ENCODE measurements around the gene DYNC2H1.
A peak's percentile ranks its signal among the peaks of the same experiment; 100 is the strongest.

Gene DYNC2H1

GRCh38 chr11:103091801-103092524 lies 17.3 kb upstream of the DYNC2H1 start, which contains the start of gene DCUN1D5:
Gene DCUN1D5 (minus strand): TSS chr11:103092160. CDS start chr11:103091872, 288 bp downstream.
- TF ChIP-seq, protein P1, sequence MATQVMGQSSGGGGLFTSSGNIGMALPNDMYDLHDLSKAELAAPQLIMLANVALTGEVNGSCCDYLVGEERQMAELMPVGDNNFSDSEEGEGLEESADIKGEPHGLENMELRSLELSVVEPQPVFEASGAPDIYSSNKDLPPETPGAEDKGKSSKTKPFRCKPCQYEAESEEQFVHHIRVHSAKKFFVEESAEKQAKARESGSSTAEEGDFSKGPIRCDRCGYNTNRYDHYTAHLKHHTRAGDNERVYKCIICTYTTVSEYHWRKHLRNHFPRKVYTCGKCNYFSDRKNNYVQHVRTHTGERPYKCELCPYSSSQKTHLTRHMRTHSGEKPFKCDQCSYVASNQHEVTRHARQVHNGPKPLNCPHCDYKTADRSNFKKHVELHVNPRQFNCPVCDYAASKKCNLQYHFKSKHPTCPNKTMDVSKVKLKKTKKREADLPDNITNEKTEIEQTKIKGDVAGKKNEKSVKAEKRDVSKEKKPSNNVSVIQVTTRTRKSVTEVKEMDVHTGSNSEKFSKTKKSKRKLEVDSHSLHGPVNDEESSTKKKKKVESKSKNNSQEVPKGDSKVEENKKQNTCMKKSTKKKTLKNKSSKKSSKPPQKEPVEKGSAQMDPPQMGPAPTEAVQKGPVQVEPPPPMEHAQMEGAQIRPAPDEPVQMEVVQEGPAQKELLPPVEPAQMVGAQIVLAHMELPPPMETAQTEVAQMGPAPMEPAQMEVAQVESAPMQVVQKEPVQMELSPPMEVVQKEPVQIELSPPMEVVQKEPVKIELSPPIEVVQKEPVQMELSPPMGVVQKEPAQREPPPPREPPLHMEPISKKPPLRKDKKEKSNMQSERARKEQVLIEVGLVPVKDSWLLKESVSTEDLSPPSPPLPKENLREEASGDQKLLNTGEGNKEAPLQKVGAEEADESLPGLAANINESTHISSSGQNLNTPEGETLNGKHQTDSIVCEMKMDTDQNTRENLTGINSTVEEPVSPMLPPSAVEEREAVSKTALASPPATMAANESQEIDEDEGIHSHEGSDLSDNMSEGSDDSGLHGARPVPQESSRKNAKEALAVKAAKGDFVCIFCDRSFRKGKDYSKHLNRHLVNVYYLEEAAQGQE (IDR thresholded peaks at IDR 0.05; ENCODE audit: low read depth), result no peak
- TF ChIP-seq ZBTB7A (IDR thresholded peaks at IDR 0.05; ENCODE audit: low read depth), result no peak
- no peak for TF ChIP-seq TCF12 (IDR thresholded peaks at IDR 0.05; ENCODE audit: low read depth)
- TF ChIP-seq TEAD4 (IDR thresholded peaks at IDR 0.05), result 0 out of 2 replicates have a peak, but pooled peaks have one; percentile 16
- TF ChIP-seq TAF1 (IDR thresholded peaks at IDR 0.05; ENCODE audit: low read depth), result peak; percentile 90
- 0 out of 2 replicates have a peak, but pooled peaks have one; percentile 18 for TF ChIP-seq NFIC (IDR thresholded peaks at IDR 0.05)
- TF ChIP-seq CEBPB (IDR thresholded peaks at IDR 0.05), result peak; percentile 88
- TF ChIP-seq FOXM1 (IDR thresholded peaks at IDR 0.05; ENCODE audit: borderline replicate concordance, low read depth), result no peak
- no peak for TF ChIP-seq RAD21 (IDR thresholded peaks at IDR 0.05; ENCODE audit: low read depth)
- TF ChIP-seq EGR1 (IDR thresholded peaks at IDR 0.05), result no peak
- TF ChIP-seq, protein P2, sequence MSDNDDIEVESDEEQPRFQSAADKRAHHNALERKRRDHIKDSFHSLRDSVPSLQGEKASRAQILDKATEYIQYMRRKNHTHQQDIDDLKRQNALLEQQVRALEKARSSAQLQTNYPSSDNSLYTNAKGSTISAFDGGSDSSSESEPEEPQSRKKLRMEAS (IDR thresholded peaks at IDR 0.05), result peak; percentile 79
- TF ChIP-seq YY1 (IDR thresholded peaks at IDR 0.05; ENCODE audit: low read depth), result no peak
- peak; percentile 72 for TF ChIP-seq CREB1 (IDR thresholded peaks at IDR 0.05; ENCODE audit: low read depth)
- TF ChIP-seq USF1 (IDR thresholded peaks at IDR 0.05), result no peak
- TF ChIP-seq EP300 (IDR thresholded peaks at IDR 0.05; ENCODE audit: borderline replicate concordance), result no peak

DNA sequence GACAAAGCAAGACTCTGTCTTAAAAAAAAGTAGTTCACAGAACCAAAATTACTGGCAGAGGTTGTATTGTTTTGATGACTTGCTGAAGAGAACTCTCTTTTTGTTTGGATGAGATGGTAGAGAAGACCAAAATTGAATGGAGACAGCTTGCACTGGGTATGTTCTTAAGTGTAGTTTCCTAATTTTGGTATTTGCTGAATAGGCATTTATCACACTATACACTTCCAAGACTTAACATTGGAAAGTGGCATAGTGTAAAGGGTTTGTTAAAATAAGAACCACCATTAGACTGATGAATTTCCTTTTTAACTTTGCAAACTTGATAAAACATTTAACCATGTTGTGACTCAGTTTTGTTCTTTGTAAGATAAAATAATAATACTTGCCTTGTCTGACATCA lies 11.9 kb upstream of the DYNC2H1 start:
- no peak for TF ChIP-seq ZBTB7A (IDR thresholded peaks at IDR 0.05; ENCODE audit: low read depth)
- no peak for TF ChIP-seq EP300 (IDR thresholded peaks at IDR 0.05; ENCODE audit: borderline replicate concordance)
- no peak for TF ChIP-seq FOXM1 (IDR thresholded peaks at IDR 0.05; ENCODE audit: borderline replicate concordance, low read depth)
- TF ChIP-seq CEBPB (IDR thresholded peaks at IDR 0.05), result no peak
- TF ChIP-seq, protein P2 (IDR thresholded peaks at IDR 0.05), result no peak
- TF ChIP-seq, protein P1 (IDR thresholded peaks at IDR 0.05; ENCODE audit: low read depth), result no peak
- no peak for TF ChIP-seq TAF1 (IDR thresholded peaks at IDR 0.05; ENCODE audit: low read depth)
- no peak for TF ChIP-seq USF1 (IDR thresholded peaks at IDR 0.05)
- no peak for TF ChIP-seq TCF12 (IDR thresholded peaks at IDR 0.05; ENCODE audit: low read depth)

DNA sequence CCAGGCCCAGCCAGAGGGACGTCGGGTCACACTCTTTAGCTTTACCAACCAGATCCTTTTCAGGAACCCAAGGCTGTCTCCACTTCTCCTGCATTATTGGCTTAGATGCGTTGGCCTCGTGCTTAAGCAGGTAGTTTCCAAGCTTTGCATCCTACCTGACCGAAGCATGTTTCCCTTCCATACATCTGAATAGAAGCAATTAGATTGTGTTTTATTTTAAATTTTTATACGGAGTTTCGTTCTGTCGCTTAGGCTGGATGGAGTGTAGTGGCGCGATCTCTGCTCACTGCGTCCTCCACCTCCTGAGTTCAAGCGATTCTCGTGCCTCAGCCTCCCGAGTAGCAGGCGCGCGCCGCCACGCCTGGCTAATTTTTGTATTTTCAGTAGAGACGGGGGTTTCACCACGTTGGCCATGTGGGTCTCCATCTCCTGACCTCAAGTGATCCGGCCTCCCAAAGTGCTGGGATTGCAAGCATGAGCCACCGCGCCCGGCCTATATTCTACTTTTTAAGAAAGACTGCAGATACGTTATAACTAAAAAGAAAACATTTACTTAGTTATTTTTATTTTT lies 677 bp downstream of the DYNC2H1 start:
- TF ChIP-seq ZBTB7A (IDR thresholded peaks at IDR 0.05; ENCODE audit: low read depth) (no peak), TAF1 (IDR thresholded peaks at IDR 0.05; ENCODE audit: low read depth) (no peak), EGR1 (IDR thresholded peaks at IDR 0.05) (no peak), FOXM1 (IDR thresholded peaks at IDR 0.05; ENCODE audit: borderline replicate concordance, low read depth) (no peak), NFIC (IDR thresholded peaks at IDR 0.05) (no peak), RAD21 (IDR thresholded peaks at IDR 0.05; ENCODE audit: low read depth) (no peak), CREB1 (IDR thresholded peaks at IDR 0.05; ENCODE audit: low read depth) (no peak), CEBPB (IDR thresholded peaks at IDR 0.05) (no peak), TCF12 (IDR thresholded peaks at IDR 0.05; ENCODE audit: low read depth) (no peak), USF1 (IDR thresholded peaks at IDR 0.05) (no peak), YY1 (IDR thresholded peaks at IDR 0.05; ENCODE audit: low read depth) (no peak), EP300 (IDR thresholded peaks at IDR 0.05; ENCODE audit: borderline replicate concordance) (no peak), TEAD4 (IDR thresholded peaks at IDR 0.05) (no peak)
- TF ChIP-seq, protein P1 (IDR thresholded peaks at IDR 0.05; ENCODE audit: low read depth), result no peak
- TF ChIP-seq, protein P2 (IDR thresholded peaks at IDR 0.05), result no peak

Data from Ishikawa (cell line).